OCI-LY7 (cell line): ENCODE data around the gene EIPR1. TPM values are rescaled to one million over a fixed set of nuclear protein-coding genes. Genes with fewer than 3 reads are reported as not detected.

Experiments
- BruUV-seq: library from RNA; stranded (reverse); fragments of 400-500 nt; replicated peaks from 2 replicates; lab custom pipeline; 2021; lab: Mats Ljungman, UMichigan
- CTCF ChIA-PET: fragments of 300-600 bp; sonication (Branson Sonifier 250); formaldehyde crosslinking; loops from one replicate; lab custom pipeline; 2022; ENCODE audit warnings: antibody characterized with exemption; ENCODE audit not compliant: unreplicated experiment; lab: Charles Lee
- POLR2A ChIA-PET: fragments of 300-600 bp; sonication (Branson Sonifier 250); formaldehyde crosslinking; loops from one replicate; lab custom pipeline; 2022; ENCODE audit warnings: antibody characterized with exemption; lab: Charles Lee
- DNase-seq: peaks from one replicate; pipeline ENCODE4 v3.0.0-alpha.2; 2015; ENCODE audit warnings: low spot score
- H2AFZ ChIP-seq: fragments of 200-600 bp; sonication (generic), shearing (Covaris generic); 2 replicates; pipeline ENCODE4 v1.6.1; 2014; ENCODE audit warnings: mild to moderate bottlenecking, antibody characterized with exemption, low read length, moderate library complexity
- H3K27ac ChIP-seq: fragments of 200-600 bp; sonication (generic); 2 replicates; pipeline ENCODE4 v1.5.1; 2014; ENCODE audit warnings: mixed run types, low read depth, mild to moderate bottlenecking, moderate library complexity, low read length, inconsistent platforms; ENCODE audit not compliant: poor library complexity, severe bottlenecking
- H3K36me3 ChIP-seq: fragments of 200-600 bp; sonication (generic); 2 replicates; pipeline ENCODE4 v1.6.1; 2014; ENCODE audit warnings: mild to moderate bottlenecking, antibody characterized with exemption, low read length, moderate library complexity, mixed read lengths; ENCODE audit not compliant: insufficient read depth
- H3K4me1 ChIP-seq: fragments of 200-600 bp; sonication (generic); 2 replicates; pipeline ENCODE4 v1.5.1; 2014; ENCODE audit warnings: mild to moderate bottlenecking, low read length; ENCODE audit not compliant: insufficient read depth, poor library complexity, severe bottlenecking
- H3K4me2 ChIP-seq: fragments of 200-600 bp; sonication (generic); 2 replicates; pipeline ENCODE4 v1.6.1; 2014; ENCODE audit warnings: mild to moderate bottlenecking, low read length
- H3K4me3 ChIP-seq: fragments of 200-600 bp; sonication (generic); 2 replicates; pipeline ENCODE4 v1.5.1; 2014; ENCODE audit warnings: mild to moderate bottlenecking, low read depth, low read length; ENCODE audit not compliant: poor library complexity, severe bottlenecking
- H3K79me2 ChIP-seq: fragments of 200-600 bp; sonication (generic); 2 replicates; pipeline ENCODE4 v1.6.1; 2016; ENCODE audit warnings: low read depth, mild to moderate bottlenecking, low read length, moderate library complexity, mixed read lengths; ENCODE audit not compliant: insufficient read depth
- H3K9me2 ChIP-seq: fragments of 200-600 bp; sonication (generic); 2 replicates; pipeline ENCODE4 v1.6.1; 2016; ENCODE audit warnings: mild to moderate bottlenecking, low read length, mixed read lengths; ENCODE audit not compliant: insufficient read depth
- H3K9me3 ChIP-seq: fragments of 200-600 bp; sonication (generic); 2 replicates; pipeline ENCODE4 v1.6.1; 2014; ENCODE audit warnings: mild to moderate bottlenecking, mixed run types, low read length, mixed read lengths
- H4K20me1 ChIP-seq: fragments of 200-600 bp; sonication (generic); 2 replicates; pipeline ENCODE4 v1.6.1; 2014; ENCODE audit warnings: mild to moderate bottlenecking, antibody characterized with exemption, low read length, moderate library complexity, mixed read lengths; ENCODE audit not compliant: insufficient read depth
- CTCF ChIP-seq: fragments of 200-600 bp; sonication (generic); conservative IDR thresholded peaks from 2 replicates; pipeline ENCODE4 v1.5.1; 2014; ENCODE audit warnings: mild to moderate bottlenecking, antibody characterized with exemption, low read length, moderate library complexity, mixed read lengths
- EZH2phosphoT487 ChIP-seq: fragments of 200-600 bp; sonication (generic); IDR thresholded peaks from 2 replicates; pipeline ENCODE4 v1.6.1; 2018; ENCODE audit warnings: low read depth, borderline replicate concordance, mild to moderate bottlenecking, mixed run types, antibody characterized with exemption, low read length, moderate library complexity, mixed read lengths
- intact Hi-C: fragments of 100-400 bp; cut with micrococcal nuclease; formaldehyde crosslinking; loops from one replicate; pipeline ENCODE4 v1.10.0; 2022; ENCODE audit not compliant: unreplicated experiment
- total RNA-seq, 2 experiments: library from RNA; depleted of rRNA in 1 of 2; stranded (reverse); fragments of >200 nt in 1 of 2; shearing (Covaris generic) in 1 of 2; gene quantifications; 2 replicates each; pipeline ENCODE4 v1.2.3, GENCODE V29; 2014 to 2022

Gene EIPR1
- total RNA-seq, 2 experiments from 2014 or later, result 60.5 to 61.7 TPM

GRCh38 chr2:3406501-3406900 is 28.9 kb upstream of the EIPR1 start:
- intact Hi-C loops, result no loop called here
- H3K36me3 ChIP-seq, result peaks cover 76% of the 10 kb centered on the region
- H3K27ac ChIP-seq, result no peak overlapping the region
- no peak overlapping the region for H3K4me2 ChIP-seq
- CTCF ChIA-PET, result no interaction called here
- no peak for TF ChIP-seq EZH2phosphoT487
- TF ChIP-seq CTCF, result no peak
- no peaks in the 10 kb centered on the region for H3K9me2 ChIP-seq
- no peaks in the 10 kb centered on the region for H4K20me1 ChIP-seq
- no peaks in the 10 kb centered on the region for H3K79me2 ChIP-seq
- H3K9me3 ChIP-seq, result no peaks in the 10 kb centered on the region
- BruUV-seq, result no TSS peak
- H3K4me1 ChIP-seq, result peaks cover 15% of the 10 kb centered on the region
- no peak overlapping the region for H2AFZ ChIP-seq
- DNase-seq, result no peak
- POLR2A ChIA-PET, result interaction anchor here (0.8 to 1.6 kb wide), 3 partner anchors 20 to 22 kb away, joined by 3 read pairs; no protein-coding TSS in a partner anchor
- H3K4me3 ChIP-seq, result no peak overlapping the region

GRCh38 chr2:3405876-3406275 is 28.3 kb upstream of the EIPR1 start:
- Histone ChIP-seq H3K4me2 (no peak overlapping the region), H3K4me1 (peaks cover 15% of the 10 kb centered on the region), H3K9me3 (no peaks in the 10 kb centered on the region), H3K79me2 (no peaks in the 10 kb centered on the region), H3K36me3 (peaks cover 79% of the 10 kb centered on the region), H3K4me3 (no peak overlapping the region), H2AFZ (no peak overlapping the region), H3K27ac (no peak overlapping the region), H4K20me1 (no peaks in the 10 kb centered on the region), H3K9me2 (no peaks in the 10 kb centered on the region)
- intact Hi-C loops, result no loop called here
- TF ChIP-seq EZH2phosphoT487, result no peak
- TF ChIP-seq CTCF, result no peak
- CTCF ChIA-PET, result no interaction called here
- no TSS peak for BruUV-seq
- DNase-seq, result no peak
- POLR2A ChIA-PET, result interaction anchor here (0.9 to 1.6 kb wide), 3 partner anchors 17 to 23 kb away, joined by 3 read pairs; no protein-coding TSS in a partner anchor

DNA sequence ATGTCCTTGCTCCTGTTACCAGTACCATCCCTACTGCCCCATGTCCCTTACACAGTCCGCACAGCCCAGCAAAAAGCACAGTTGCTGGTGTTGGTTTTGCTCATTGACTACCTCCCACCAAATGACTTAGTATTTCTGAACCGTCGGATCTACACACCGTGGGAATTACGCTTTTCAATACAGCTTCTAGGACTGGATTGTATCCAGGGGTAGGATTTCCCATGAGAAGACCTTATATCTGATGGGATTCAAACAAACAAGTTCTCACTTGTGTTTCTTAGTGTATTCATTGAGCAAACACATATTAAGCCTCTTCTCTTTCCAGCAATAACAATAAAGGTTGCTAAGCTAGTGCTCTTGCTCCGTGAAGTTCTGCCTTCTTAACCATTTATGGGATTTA is 27.7 kb upstream of the EIPR1 start:
- Histone ChIP-seq H3K27ac (no peak overlapping the region), H3K36me3 (peaks cover 80% of the 10 kb centered on the region), H3K79me2 (no peaks in the 10 kb centered on the region), H2AFZ (no peak overlapping the region), H3K4me3 (no peak overlapping the region), H3K9me3 (no peaks in the 10 kb centered on the region), H3K9me2 (no peaks in the 10 kb centered on the region), H4K20me1 (no peaks in the 10 kb centered on the region), H3K4me1 (peaks cover 15% of the 10 kb centered on the region), H3K4me2 (no peak overlapping the region)
- BruUV-seq, result no TSS peak
- POLR2A ChIA-PET, result interaction anchor here (0.9 kb wide), 1 partner anchor 17 kb away, joined by 3 read pairs; no protein-coding TSS in a partner anchor
- intact Hi-C loops, result no loop called here
- TF ChIP-seq EZH2phosphoT487, result no peak
- no peak for TF ChIP-seq CTCF
- CTCF ChIA-PET, result no interaction called here
- no peak for DNase-seq
